Measurements from ENCODE around the gene RSAD1.

DNA sequence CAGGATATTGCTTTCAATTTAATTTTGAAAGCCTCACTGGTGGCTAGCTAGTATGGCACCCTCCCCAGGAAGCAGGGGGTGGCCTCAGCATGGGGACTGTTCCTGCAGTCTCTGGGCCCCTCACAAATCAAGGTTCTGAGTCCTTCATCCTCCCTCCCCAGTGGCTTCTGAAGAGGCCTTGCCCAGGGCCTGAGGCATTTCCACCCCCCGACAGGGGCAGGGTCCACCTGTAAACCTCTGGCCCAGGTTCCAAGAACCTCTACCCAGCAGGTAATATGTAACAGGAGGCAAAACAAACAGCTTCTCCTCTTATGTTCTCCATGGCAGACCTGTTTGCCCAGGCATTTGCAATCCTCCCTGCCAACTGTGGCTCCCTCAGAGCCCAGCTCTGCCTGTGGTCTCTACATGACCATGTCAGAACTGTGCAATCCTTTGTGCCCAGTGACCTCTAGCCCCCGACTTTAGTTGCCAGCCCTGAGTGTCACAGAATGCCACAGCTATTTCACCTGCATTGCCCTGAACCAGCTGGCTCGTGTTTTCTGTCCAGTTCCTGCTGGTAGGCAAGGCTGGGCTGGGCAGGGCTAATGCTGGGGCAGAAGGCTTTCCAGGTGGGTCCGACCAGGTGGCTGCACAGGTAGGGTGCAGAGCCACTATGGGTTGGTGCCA lies 38.4 kb upstream of the RSAD1 start:
- TF ChIP-seq, protein P1, sequence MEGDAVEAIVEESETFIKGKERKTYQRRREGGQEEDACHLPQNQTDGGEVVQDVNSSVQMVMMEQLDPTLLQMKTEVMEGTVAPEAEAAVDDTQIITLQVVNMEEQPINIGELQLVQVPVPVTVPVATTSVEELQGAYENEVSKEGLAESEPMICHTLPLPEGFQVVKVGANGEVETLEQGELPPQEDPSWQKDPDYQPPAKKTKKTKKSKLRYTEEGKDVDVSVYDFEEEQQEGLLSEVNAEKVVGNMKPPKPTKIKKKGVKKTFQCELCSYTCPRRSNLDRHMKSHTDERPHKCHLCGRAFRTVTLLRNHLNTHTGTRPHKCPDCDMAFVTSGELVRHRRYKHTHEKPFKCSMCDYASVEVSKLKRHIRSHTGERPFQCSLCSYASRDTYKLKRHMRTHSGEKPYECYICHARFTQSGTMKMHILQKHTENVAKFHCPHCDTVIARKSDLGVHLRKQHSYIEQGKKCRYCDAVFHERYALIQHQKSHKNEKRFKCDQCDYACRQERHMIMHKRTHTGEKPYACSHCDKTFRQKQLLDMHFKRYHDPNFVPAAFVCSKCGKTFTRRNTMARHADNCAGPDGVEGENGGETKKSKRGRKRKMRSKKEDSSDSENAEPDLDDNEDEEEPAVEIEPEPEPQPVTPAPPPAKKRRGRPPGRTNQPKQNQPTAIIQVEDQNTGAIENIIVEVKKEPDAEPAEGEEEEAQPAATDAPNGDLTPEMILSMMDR (IDR thresholded peaks at IDR 0.05): no peak
- TF ChIP-seq EP300 (IDR thresholded peaks at IDR 0.05): no peak
- no peak for TF ChIP-seq POLR2A (IDR thresholded peaks at IDR 0.05)
- no peak for TF ChIP-seq POLR2AphosphoS5 (IDR thresholded peaks at IDR 0.05)

Data from suprapubic skin (tissue), 4 donors.